ENCODE data around the gene IFI27L1.

GRCh38 chr14:94087891-94088290, 6.8 kb downstream of the IFI27L1 start:
- TF ChIP-seq, protein P1, sequence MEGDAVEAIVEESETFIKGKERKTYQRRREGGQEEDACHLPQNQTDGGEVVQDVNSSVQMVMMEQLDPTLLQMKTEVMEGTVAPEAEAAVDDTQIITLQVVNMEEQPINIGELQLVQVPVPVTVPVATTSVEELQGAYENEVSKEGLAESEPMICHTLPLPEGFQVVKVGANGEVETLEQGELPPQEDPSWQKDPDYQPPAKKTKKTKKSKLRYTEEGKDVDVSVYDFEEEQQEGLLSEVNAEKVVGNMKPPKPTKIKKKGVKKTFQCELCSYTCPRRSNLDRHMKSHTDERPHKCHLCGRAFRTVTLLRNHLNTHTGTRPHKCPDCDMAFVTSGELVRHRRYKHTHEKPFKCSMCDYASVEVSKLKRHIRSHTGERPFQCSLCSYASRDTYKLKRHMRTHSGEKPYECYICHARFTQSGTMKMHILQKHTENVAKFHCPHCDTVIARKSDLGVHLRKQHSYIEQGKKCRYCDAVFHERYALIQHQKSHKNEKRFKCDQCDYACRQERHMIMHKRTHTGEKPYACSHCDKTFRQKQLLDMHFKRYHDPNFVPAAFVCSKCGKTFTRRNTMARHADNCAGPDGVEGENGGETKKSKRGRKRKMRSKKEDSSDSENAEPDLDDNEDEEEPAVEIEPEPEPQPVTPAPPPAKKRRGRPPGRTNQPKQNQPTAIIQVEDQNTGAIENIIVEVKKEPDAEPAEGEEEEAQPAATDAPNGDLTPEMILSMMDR (conservative IDR thresholded peaks at IDR 0.05), result no peak
- no peak for TF ChIP-seq ZFX (IDR thresholded peaks at IDR 0.05)

Data from C4-2B (cell line).